HG03139 (cell line): ENCODE results near the gene CAPRIN2.

Experiments
- ATAC-seq: cut with Tn5 transposase; IDR thresholded peaks from one replicate; pipeline ENCODE4 v1.9.1; 2021; ENCODE audit not compliant: unreplicated experiment

CAPRIN2 gene

DNA sequence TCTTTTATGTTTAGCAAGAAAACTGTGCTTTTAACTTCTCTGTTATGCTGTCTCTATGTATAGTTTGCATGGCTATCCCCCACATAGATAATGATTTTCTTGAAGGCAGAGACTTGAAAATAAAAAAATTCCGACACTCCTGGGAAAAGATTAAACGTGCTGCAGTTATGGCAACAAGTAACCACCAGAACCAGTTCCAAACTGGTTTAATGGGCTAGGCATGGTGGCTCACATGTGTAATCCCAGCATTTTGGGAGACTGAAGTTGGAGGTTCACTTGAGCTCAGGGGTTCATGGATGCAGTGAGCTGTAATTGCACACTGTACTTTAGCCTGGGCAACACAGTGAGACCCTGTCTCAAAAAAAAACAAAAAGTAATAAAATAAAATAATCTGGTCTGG is 15.1 kb upstream of the CAPRIN2 start:
- no peak for ATAC-seq

DNA sequence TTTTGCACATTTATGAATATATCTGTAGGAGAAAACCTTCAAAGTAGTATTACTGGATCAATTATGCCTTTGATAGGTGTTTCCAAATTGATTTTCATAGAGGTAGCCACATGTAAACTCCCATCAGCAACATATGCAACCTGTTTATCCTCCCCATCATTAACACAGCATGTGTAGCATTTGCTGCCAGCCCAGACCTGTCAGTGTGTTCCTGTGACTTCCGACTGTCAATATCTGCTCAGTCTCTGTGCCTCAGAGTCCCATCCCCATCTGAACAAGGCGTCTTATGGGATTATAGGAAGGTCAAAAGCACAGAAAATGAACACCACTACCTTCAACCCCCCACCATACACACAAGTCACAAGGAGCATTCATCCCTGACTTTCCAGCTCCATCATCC is 9.5 kb upstream of the CAPRIN2 start:
- no peak for ATAC-seq

DNA sequence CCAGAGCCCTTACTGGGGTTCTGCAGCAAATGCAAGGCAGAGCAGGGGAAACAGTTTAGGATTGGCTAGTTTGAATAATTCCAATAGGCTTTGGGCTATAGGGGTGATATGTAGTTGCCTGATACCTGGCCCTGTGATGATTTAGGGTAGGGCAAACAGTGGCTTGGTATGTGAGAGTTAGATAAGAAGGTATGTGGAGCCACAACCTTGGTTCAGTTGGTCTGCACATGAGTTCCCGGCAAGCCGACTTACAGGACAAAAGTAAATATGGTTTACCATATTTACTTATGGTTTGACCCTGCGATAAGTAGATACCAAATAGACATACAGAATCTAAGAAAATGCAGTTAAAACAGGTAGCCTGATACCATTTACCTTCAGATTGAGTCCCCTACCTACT is 8.3 kb upstream of the CAPRIN2 start:
- no peak for ATAC-seq

DNA sequence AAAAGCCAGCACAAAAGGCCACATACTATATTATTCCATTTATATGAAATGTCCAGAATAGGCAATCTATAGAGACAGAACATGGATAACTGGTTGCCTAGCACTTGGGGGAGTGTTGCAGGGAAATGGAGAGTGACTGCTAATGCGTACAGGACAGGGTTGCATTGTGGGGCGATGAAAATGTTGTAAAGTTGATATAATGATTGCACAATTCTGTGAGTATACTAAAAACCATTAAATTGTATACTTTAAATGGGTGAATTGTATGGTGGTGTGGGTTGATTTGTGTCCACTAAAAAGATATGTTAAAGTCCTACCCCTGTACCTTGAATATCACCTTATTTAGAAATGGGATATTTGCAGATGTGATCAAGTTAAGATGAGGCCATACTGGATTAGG is 7.0 kb upstream of the CAPRIN2 start:
- no peak for ATAC-seq

DNA sequence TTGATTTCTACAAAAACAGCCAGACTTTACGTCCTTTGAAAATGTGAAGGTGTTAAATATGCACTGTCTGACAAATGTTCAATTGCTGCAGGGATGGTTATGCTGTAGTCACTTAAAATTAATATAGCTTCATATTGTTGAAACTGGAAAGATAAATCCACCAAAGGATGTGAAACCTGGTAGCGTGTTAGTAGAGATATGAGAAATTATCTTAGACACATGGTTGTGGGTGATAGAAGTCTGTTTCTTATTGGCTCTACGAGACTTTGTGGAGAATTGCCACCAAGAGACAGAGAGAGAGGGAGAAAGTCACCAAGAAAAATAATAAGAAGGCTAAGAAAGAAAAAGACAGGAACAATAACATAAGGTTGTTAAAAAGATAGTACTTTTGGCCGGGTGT is 2.6 kb upstream of the CAPRIN2 start:
- no peak for ATAC-seq

DNA sequence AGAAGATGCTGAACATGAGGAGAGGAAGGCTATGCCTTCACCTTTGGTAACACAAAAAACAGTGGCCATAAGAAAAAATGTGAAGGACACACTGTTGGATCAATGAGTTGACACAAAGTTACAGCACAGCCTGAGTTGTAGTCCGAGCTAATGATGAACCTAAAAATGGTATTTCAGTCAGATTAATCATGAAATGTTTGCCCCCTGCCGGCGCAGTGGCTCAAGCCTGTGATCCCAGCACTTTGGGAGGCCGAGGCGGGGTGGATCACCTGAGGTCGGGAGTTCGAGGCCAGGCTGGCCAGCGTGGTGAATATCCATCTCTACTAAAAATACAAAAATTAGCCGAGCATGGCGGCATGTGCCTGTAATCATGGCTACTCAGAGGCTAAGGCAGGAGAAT is 1.3 kb upstream of the CAPRIN2 start:
- no peak for ATAC-seq

DNA sequence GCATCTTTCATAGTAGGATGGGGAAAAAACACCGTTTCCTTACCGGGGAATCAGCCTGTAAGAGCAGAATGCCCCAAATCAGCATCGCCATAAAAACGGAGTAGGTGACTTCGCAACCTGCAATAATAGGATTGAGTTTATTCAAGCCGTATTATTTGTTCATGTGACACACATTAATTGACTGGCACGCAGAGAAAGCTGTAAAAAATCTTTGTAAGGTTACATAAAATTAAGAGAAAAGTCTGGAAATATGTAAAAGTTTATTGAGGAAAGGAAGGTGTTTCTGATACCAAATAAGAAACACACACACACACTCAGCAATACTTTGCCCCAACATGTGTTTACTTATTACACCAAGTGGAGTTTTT is 628 bp upstream of the CAPRIN2 start:
- no peak for ATAC-seq

DNA sequence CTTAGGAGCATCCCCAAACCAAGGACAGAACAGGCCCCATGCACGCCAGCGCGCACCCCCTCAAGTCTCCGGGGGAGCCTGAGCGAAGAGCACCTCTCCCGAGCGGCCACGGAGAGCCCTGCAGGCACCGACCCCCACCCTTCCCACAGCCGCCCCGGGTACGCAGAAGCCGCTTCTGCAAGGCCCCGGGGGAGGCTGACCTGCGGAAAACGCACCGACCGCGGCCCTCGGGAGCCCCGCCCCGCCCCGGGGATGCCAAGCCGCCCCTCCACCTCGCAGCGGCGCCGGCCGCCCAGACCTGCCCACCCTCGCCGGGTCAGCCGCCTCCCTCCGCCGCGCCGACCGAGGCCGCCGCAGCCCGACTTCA is 385 bp downstream of the CAPRIN2 start:
- no peak for ATAC-seq

DNA sequence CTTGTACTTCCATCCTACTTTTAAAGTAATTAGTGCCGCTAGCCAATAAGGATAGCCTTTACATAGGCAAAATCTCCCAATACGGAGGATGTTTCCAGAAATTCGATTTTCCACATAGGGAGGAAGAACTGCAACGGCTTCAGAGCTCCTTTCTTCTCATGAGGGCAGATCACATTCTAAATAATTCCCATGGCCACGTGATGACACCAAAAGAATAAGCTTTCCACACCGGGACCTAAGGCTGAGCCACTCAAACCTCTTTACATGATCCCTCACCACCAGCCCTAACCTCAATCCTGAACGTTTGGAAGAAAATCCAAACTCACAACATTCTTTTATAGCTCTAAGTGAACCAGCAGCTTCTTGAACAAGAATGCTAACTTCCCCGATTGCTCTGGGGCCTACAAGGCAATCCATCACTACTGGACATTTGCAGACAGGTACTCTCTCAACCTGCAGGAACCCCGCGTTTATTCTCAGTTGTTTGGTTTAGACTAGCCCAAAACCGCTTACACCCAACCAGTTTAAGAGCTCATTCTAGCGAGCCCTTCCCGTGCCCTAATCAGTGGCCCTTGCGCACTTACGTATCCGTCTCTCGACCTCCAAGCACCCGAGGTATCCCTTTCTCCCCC is 884 bp downstream of the CAPRIN2 start:
- no peak for ATAC-seq

DNA sequence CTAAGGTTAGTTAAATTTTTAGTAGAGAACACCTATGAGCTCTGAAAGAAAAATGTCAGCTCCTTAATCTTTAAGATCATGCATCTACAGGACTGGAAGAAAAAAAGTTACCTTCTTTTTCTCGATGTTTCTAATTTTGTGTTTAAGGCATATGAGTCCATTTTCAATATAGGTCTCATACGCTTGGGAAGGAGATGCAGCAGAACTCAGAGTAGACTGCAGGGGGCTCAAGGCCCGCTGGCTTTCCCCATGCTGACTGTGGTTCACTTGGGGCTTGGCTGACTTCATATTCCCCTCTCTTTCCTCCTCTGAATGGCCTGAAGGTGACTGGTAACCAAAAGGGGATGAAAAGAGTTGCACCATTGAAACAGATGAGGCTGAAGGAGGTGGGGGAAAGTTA is 1.5 kb downstream of the CAPRIN2 start:
- no peak for ATAC-seq

DNA sequence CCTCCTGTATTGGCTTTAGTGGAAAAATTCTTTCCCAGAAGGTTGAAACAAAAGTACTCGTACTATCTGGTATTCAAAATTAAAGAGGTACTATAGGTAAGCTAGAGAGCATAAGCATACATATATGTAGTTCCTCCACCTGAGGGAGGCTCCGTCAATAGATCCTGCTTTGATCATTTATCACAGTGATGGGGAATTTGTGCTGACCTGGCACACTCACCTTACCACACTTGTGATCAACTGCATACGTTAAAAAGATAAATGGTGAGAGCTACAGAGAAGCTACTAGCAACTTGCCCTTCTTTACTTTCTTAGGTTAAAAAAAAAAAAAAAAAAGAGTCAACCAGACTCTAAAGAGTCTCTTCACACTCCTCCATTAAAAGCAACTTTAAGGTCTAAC is 2.5 kb downstream of the CAPRIN2 start:
- ATAC-seq = no peak

DNA sequence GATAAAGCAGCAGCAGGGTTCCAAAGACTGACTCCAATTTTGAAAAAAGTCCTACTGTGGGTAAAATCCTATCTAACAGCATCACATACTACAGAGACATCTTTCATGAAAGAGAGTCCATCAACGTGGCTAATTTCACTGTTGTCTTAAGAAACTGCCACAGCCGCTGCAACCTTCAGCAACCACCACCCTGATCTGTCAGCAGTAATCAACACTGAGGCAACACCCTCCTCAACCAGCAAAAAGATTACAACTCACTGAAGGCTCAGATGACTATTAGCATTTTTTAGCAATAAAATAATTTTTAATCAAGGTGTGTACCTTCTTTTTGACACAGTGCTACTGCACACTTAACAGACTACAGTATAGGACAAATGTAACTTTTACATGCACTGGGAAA is 6.6 kb downstream of the CAPRIN2 start:
- no peak for ATAC-seq

DNA sequence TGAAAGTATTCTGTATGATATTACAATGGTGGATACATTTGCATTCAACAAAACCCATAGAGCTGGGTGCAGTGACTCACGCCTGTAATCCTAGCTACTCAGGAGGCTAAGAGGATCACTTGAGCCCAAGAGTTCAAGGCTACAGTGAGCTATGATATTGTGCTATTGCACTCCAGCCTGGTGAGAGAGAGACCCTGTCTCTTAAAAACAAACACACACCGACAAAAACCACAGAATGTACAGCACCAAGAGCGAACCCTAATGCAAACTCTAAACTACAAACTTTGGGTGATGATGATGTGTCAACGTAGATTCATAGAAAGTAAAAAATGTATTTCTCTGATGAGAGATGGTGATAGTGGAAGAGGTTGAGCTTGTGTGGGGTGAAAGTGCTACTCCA is 8.6 kb downstream of the CAPRIN2 start:
- ATAC-seq = no peak

DNA sequence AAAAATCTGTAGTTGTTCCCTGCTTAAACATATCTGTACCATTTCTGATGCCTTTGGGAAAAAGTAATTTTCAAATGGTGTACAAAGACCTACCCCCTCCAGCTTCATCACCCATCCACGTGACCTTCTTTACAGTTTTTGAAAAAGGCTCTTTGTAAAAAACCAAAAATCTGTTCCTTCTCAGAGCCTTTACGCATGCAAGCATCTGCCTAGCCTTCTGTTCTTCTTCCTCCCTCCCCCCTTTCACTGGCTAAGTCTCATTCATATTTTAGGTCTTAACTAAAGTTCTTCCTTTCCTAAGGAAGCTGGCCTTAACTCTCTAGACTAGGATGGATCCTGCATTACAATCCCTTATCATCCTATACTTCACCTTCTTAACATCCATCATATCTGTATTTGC is 10.4 kb downstream of the CAPRIN2 start:
- ATAC-seq = no peak

DNA sequence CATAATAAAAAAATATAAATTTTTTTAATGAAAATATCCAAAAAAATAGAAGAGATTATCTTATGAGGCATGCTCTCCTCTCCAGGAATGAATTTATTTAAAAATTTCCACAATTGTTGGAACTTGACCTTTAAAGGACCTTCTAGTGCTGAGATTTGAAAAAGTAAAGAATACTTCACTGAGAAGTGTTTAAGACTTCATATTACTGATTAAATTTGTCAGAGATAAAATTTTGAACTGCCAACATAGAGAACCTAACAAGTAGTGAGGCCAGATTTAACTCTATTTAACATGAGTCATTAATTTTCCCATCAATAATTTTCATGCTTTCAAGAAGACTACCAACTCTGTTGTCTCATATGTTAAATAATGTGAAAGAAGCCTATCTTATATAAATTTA is 14.5 kb downstream of the CAPRIN2 start:
- no peak for ATAC-seq

DNA sequence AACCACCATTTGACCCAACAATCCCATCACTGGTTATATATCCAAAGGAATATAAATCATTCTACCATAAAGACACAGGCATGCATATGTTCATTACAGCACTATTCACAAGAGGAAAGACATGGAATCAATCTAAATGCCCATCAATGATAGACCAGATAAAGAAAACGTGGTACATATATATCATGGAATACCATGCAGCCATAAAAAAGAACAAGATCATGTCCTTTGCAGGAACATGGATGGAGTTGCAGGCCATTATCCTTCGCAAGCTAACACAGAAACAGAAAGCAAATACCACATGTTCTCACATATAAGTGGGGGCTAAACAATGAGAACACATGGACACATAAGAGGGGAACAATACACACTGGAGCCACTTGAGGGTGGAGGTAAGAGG is 15.7 kb downstream of the CAPRIN2 start:
- no peak for ATAC-seq

DNA sequence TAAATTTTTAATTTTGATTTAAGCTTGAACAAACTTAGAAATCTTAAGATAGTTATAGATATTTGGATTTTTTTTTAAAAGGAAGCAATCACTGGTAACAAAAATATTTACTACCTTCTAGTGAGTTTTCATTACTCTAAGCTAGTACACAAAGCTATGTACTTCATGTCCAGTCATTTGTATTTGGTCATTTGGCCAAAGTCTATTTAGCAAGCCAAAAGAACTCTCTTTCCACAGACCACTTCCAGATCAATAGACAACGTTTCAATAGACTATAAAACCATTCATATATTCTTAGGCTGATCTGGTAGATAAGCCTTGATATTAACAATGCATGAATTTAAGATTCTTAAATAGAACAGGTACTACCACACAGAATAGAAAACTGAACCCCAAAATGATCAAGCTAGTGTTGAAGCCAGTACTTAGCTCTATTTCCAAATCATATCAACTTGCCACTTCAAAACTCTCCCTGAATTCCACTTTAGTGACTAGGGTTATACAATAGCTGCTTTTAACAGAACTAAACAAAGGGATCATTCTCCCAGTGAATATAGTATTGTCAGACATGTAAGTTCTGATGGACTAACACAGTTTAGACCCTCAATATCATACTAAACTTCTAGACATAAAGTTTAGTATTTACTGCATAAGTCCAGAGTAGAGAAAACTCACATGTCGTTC is 21.7 kb downstream of the CAPRIN2 start:
- no peak for ATAC-seq

DNA sequence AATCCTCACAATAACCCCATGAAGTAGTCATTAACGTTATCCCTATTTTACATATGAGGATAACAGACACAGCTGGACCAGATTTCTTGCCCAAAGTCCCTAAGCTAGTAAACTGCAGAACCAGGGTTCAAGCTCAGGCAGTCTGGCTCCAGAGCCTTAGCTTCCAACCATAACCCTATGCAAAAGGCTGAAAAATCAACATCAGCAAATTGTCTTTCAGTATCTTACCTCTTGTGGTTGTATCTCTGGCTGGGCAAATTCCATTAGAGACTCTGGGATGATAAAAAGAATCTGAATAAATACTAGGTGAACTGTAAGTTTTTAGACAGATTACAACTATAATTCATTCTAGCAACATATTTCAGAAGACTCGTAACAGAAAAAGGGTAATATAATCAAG is 24.7 kb downstream of the CAPRIN2 start:
- no peak for ATAC-seq

DNA sequence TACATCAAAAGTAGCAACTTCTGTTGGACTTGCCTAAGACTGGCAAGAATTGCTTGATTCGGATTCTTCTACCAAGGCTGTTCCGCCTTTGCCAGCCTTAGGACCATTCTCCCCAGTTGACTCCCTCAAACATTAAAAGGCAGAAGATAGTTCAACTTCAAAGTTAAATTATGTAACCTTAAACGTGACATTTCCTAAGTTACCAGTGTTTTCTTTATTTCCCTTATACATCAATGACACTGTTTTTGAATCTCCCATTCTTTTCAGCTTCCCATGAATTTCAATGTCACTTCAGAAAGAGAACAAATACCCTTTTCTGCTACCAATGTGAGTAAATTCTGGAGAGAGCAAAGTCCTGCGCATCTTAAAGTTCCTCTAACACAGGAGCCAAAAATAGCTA is 25.2 kb downstream of the CAPRIN2 start:
- no peak for ATAC-seq

DNA sequence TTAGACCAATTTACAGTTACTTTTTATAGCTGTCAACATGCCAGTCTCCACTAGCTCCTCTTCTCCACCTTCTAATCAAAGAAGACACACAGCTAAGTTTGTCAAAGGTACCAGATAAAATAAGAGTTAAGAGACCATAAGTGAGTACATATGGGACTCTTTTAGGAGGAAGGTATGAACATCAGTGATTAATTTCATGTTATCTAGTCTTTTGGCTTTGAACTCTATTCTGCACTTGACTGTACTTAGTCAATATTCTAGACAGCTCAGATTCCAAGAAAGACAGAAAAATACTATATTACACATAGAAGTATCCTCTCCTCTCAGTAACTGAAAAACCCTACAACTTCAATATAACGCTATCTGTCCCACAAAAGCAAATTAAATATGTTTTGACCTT is 28.1 kb downstream of the CAPRIN2 start:
- ATAC-seq = no peak

DNA sequence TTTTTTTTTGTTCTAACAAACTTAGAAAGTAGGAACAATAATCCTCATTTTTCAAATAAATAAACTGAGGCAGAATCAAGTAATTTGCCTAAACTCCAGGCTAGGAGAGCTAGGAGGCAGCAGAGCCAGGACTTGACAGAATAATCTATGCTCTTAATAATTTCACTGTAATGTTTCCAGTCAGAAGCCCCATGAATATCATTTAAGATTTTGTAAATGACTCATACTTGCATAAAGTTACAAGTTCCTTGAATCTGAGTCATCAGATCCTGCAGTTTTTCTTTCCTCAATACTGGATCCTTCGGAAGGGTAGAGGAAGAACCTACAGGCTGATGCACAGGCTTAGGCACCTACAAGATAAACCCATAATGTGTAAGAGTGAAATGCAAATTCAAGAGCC is 29.0 kb downstream of the CAPRIN2 start:
- ATAC-seq = no peak

DNA sequence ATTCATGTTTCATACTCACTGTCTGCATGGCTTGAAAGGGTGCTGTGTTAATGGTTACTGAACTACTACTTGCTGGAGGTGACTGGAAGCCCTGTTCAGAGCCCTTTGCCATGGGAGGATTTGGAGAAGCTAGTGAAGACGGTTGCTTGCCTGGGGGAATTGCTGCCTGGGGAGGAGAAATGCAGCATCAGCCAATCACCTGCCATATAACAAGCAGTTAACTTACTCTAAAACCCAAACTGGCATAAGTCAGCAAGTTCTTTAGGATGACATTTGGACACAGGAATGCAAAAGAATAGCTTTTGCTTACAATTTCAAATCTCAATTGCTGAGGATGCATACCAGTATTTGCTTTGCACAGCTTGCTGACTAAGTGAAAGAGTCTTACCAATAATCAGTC is 35.7 kb downstream of the CAPRIN2 start:
- ATAC-seq = no peak

DNA sequence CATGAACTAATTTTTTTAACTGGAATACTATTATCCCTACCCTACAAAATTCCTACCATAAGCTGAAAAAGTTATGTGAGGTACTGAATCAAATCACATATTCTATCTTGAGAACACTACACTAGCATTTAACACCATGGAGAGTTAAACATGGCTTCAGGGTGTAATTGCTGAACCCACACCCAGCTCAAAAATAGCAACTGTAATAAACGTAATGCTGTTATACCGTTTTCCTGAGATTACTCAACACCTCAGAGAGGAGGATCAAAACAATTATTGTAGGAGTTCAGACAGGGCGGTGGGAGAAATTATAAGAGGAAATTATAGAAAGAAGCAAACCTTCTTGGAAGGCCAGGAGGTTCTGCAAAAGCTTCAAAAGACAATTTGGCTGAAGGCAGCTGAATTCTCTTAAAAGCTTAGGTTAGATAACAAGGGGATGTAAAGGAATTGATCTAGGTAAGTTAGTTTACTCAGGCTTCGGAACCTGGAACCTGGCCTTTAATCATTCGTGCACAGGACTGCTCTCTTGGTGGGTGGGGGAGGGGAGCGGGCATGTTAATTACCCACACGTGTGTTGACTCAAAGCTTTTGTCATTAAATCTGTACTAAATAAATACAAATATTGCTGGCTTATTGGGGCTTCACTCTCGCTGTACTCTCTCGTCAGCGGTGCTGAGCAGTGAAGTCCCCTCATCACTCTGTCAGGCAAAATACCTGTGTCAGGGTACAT is 47.0 kb downstream of the CAPRIN2 start:
- ATAC-seq = no peak
